Right lobe of liver (tissue), 6 donors: ENCODE results near the gene IL23A. TPM values are rescaled to one million over a fixed set of nuclear protein-coding genes. Genes with fewer than 3 reads are reported as not detected.
"Not testable (repeated sequence)": the region's sequence is repeated elsewhere in the genome, so short reads cannot be mapped to it uniquely, and the experiment has no call there.

Experiments
- ATAC-seq, 4 donors: fragments of 200-7000 bp; cut with Tn5 transposase; one replicate each; pipeline ENCODE4 v1.9.1; 2020; ENCODE audit warnings: mild to moderate bottlenecking in 4 of 4, moderate library complexity in 4 of 4
- DNase-seq, 3 donors: peaks; one replicate each; pipeline ENCODE4 v3.0.0-alpha.2; 2020
- H3K27ac ChIP-seq, 3 donors: fragments of 200-600 bp; one replicate each; pipeline ENCODE4 v1.8.0; 2022
- H3K27me3 ChIP-seq, 2 donors: fragments of 200-600 bp; one replicate each; pipeline ENCODE4 v1.8.0; 2022
- H3K36me3 ChIP-seq, 4 donors: fragments of 200-600 bp; sonication (generic) in 1 of 4; one replicate each; pipeline versions ENCODE4 v1.5.1 to v1.8.0; 2017 to 2022; ENCODE audit warnings: control low read depth in 1 of 4
- H3K4me1 ChIP-seq, 4 donors: fragments of 200-600 bp; sonication (generic) in 1 of 4; one replicate each; pipeline versions ENCODE4 v1.5.1 to v1.8.0; 2017 to 2022; ENCODE audit warnings: control low read depth in 1 of 4
- H3K4me3 ChIP-seq, 3 donors: fragments of 200-600 bp; one replicate each; pipeline ENCODE4 v1.8.0; 2022
- H3K9me3 ChIP-seq, 4 donors: fragments of 200-600 bp; sonication (generic) in 1 of 4; one replicate each; pipeline versions ENCODE4 v1.5.1 to v1.8.0; 2017 to 2022; ENCODE audit warnings: control low read depth in 1 of 4
- POLR2A ChIP-seq: fragments of 450-650 bp; IDR thresholded peaks from one replicate; pipeline ENCODE4 v1.6.1; 2017; ENCODE audit warnings: antibody characterized with exemption, mild to moderate bottlenecking
- WGBS: methylation state at CpG from one replicate; pipeline ENCODE4 v1.1.6; 2018; ENCODE audit warnings: low coverage, low lambda C conversion rate; ENCODE audit not compliant: insufficient coverage; ENCODE audit errors: missing lambda C conversion rate; 5-methylcytosine and 5-hydroxymethylcytosine counted together
- intact Hi-C, 2 donors: fragments of 100-400 bp; cut with DNase I; formaldehyde crosslinking; loops; one replicate each; pipeline versions ENCODE4 v1.11.2 to v1.14.1; 2022
- total RNA-seq, 6 experiments: library from RNA; depleted of rRNA in 2 of 6; stranded (reverse); fragments of >200 nt in 2 of 6; fragmentation: NEBNext Ultra II Directional in 3 of 6; extraction: Animal tissue kit (Norgen Biotek cat#: 25700) in 3 of 6; gene quantifications; one replicate each; pipeline versions ENCODE4 v1.1.0 to v1.2.4, GENCODE V29; 2016 to 2023
- TF ChIP-seq, protein P1 (sequence below), 4 donors: fragments of 200-600 bp in 3 of 4; fragments of 450-650 bp in 1 of 4; IDR thresholded peaks; one replicate each; pipeline versions ENCODE4 v1.5.1 to v1.8.0; 2016 to 2022; ENCODE audit warnings: antibody characterized with exemption in 4 of 4, mild to moderate bottlenecking in 2 of 4
- donor health status: DM: no; HTN: yes; CAD: no.
- donor health status: DM: no; HTN: no; CAD: no.
- donor health status: DM: no; HTN: no; CAD: no.
- donor health status: DM: no; HTN: yes; CAD: no.
- donor health status: DM: no; HTN: yes; CAD: no.

Gene IL23A
- total RNA-seq, 6 experiments from 2014 or later, result not detected

DNA sequence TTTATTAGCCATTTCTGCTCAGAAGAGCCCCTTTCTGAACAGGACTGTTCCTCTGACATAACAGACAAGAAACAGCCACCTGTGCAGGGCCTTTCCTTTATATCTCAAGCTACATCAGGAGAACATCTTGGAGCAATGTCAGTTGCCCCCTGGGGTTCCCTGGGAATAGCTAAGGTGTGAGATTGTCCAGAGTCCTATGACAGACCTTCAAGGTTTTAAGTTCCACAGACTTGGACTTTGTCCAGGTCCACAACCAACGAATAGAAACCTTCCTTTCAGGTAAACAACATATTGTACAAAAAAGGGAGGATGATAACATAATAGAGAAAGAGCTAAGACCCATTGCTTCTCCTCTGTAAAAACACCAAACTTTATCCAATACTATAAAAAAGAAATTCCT lies 2.9 kb downstream of the IL23A start:
- Histone ChIP-seq H3K27ac (no peak overlapping the region), H3K36me3 (peaks cover 0 to 46% (median 27%) of the 10 kb centered on the region in 4 donors), H3K4me1 (no peaks in the 10 kb centered on the region), H3K9me3 (no peaks in the 10 kb centered on the region), H3K4me3 (no peak overlapping the region), H3K27me3 (no peaks in the 10 kb centered on the region)
- ATAC-seq (no peak), DNase-seq (no peak)
- TF ChIP-seq POLR2A, result no peak
- TF ChIP-seq, protein P1, sequence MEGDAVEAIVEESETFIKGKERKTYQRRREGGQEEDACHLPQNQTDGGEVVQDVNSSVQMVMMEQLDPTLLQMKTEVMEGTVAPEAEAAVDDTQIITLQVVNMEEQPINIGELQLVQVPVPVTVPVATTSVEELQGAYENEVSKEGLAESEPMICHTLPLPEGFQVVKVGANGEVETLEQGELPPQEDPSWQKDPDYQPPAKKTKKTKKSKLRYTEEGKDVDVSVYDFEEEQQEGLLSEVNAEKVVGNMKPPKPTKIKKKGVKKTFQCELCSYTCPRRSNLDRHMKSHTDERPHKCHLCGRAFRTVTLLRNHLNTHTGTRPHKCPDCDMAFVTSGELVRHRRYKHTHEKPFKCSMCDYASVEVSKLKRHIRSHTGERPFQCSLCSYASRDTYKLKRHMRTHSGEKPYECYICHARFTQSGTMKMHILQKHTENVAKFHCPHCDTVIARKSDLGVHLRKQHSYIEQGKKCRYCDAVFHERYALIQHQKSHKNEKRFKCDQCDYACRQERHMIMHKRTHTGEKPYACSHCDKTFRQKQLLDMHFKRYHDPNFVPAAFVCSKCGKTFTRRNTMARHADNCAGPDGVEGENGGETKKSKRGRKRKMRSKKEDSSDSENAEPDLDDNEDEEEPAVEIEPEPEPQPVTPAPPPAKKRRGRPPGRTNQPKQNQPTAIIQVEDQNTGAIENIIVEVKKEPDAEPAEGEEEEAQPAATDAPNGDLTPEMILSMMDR (IDR thresholded peaks at IDR 0.05), result no peak
- intact Hi-C loops, result no loop called here
- 11% methylated on average over 1 of the region's 1 CpG for WGBS

DNA sequence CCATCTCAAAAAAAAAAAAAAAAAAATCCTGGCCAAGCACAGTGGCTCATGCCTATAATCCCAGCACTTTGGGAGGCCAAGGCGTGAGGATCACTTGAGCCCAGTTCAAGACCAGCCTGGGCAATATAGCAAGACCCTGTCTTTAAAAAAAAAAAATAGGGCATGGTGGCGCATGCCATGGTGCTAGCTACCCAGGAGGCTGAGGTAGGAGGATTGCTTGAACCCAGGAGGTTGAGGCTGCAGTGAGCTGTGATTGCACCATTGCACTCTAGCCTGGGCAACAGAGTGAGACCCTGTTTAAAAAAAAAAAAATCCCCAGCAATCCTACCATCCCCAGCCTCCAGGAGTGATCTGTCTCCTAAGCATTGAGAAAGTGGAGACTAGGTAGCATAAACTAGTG lies 3.6 kb downstream of the IL23A start:
- 100% methylated on average over 1 of the region's 2 CpGs for WGBS
- intact Hi-C loops, DNase-seq, H3K4me3 ChIP-seq, H3K27ac ChIP-seq, H3K27me3 ChIP-seq, ATAC-seq, H3K9me3 ChIP-seq, H3K4me1 ChIP-seq: not testable (repeated sequence)
- H3K36me3 ChIP-seq, result peaks cover 0 to 52% (median 30%) of the 10 kb centered on the region in 4 donors

DNA sequence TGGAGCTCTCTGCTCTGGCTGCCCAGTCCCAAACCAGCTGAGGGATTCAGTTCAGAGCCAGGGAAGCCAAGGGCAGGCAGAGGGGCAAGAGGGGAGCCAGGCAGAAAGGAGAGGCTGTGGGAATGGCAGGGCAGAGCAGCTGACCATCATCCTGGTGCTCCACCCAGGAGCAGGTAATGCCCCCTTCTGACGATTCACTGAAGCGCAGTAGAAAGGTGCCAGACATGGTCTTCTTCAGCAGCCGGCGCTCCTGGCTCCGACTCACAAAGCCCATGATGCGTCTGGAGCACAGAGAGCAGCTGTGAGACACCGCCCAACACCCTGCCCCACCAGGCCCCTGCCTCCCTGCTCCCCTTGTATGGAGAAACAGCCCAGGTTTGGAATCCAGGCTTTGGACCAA lies 8.0 kb downstream of the IL23A start:
- Histone ChIP-seq H3K27ac (no peak overlapping the region), H3K4me1 (no peaks in the 10 kb centered on the region), H3K36me3 (peaks cover 13 to 94% (median 62%) of the 10 kb centered on the region in 4 donors), H3K9me3 (no peaks in the 10 kb centered on the region), H3K4me3 (no peak overlapping the region), H3K27me3 (no peaks in the 10 kb centered on the region)
- WGBS, result 80% methylated on average over 1 of the region's 7 CpGs
- no peak for DNase-seq
- TF ChIP-seq, protein P1 (IDR thresholded peaks at IDR 0.05), result peak in 2 of 4 donors; percentile 7 to 19
- no peak for TF ChIP-seq POLR2A
- ATAC-seq, result peak; percentile 33 to 54 (median 45)
- intact Hi-C loops, result no loop called here

DNA sequence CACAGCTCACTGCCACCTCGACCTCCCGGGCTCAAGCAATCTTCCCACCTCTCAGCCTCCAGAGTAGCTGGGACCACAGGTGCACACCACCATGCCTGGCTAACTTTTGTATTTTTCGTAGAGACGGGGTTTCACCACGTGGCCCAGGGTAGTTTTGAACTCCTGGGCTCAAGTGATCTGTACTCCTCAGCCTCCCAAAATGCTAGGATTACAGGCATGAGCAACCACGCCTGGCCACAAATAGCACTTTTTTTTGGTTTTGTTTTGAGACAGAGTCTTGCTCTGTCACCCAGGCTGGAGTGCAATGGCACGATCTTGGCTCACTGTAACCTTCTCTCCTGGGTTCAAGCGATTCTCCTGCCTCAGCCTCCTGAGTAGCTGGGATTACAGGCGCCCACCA lies 8.6 kb downstream of the IL23A start:
- H3K36me3 ChIP-seq, result peaks cover 15 to 94% (median 65%) of the 10 kb centered on the region in 4 donors
- 89% methylated on average over 5 of the region's 9 CpGs for WGBS

DNA sequence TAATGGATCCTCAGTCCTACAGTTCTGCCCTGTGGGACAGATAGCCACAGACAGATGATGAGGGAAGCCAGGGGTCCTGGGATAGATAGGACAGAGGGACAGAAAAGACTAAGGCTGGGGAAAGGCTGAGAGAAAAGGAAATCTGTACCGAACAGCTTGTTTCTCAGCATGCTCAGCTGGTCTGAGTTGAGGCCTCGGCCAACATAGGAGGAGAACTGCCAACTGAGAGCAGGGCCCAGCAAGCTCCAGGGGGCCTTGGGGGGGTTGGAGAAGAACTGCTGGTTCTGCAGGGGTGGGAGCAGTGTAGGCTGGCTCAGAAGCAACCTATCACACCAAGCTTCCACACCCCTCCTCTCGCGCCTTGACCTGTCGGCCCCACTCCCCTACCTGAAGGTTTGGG lies 10.1 kb downstream of the IL23A start:
- 83% methylated on average over 2 of the region's 5 CpGs for WGBS
- Histone ChIP-seq H3K9me3 (no peaks in the 10 kb centered on the region), H3K4me1 (no peaks in the 10 kb centered on the region), H3K4me3 (no peak overlapping the region), H3K27me3 (no peaks in the 10 kb centered on the region), H3K27ac (no peak overlapping the region), H3K36me3 (peaks cover 23 to 93% (median 64%) of the 10 kb centered on the region in 4 donors)
- TF ChIP-seq, protein P1 (IDR thresholded peaks at IDR 0.05), result no peak
- TF ChIP-seq POLR2A, result no peak
- DNase-seq (no peak), ATAC-seq (peak in 1 of 4 donors; percentile 9)
- intact Hi-C loops, result no loop called here

More for the DNA sequence above, 8.6 kb downstream of the IL23A start:
- H3K9me3 ChIP-seq, H3K4me1 ChIP-seq, H3K27me3 ChIP-seq, H3K27ac ChIP-seq, DNase-seq, H3K4me3 ChIP-seq, ATAC-seq, intact Hi-C loops: not testable (repeated sequence)
